Fibroblast of skin of left quadriceps (primary cell): ENCODE data around the gene THSD7B.
"Not testable (repeated sequence)": the region's sequence is repeated elsewhere in the genome, so short reads cannot be mapped to it uniquely, and the experiment has no call there.

Experiments used
- DNase-seq, 2 experiments: peaks; one replicate each; pipeline ENCODE4 v3.0.0-alpha.2; 2013; ENCODE audit warnings: low read depth in 2 of 2

The THSD7B gene

GRCh38 chr2:137523931-137524330, 758.6 kb downstream of the THSD7B start:
- no peak for DNase-seq

GRCh38 chr2:137525132-137525531, 759.8 kb downstream of the THSD7B start:
- no peak for DNase-seq

GRCh38 chr2:137525641-137526190, 760.4 kb downstream of the THSD7B start:
- no peak for DNase-seq

- no peak for DNase-seq
Measured at GRCh38 chr2:137535897-137536296, 770.6 kb downstream of the THSD7B start.

GRCh38 chr2:137539336-137539735, 774.0 kb downstream of the THSD7B start:
- no peak for DNase-seq

GRCh38 chr2:137547842-137548241, 782.5 kb downstream of the THSD7B start:
- DNase-seq, result no peak

GRCh38 chr2:137566387-137566786, 801.0 kb downstream of the THSD7B start:
- no peak for DNase-seq

GRCh38 chr2:137570484-137570883, 805.1 kb downstream of the THSD7B start:
- DNase-seq, result no peak

GRCh38 chr2:137587834-137588233, 822.5 kb downstream of the THSD7B start:
- not testable (repeated sequence) for DNase-seq

- not testable (repeated sequence) for DNase-seq
Measured at GRCh38 chr2:137588578-137588977, 823.2 kb downstream of the THSD7B start.

- DNase-seq, result no peak
Measured at GRCh38 chr2:137590102-137590501, 824.8 kb downstream of the THSD7B start.

GRCh38 chr2:137607722-137608318, 842.5 kb downstream of the THSD7B start:
- DNase-seq, result no peak

- no peak for DNase-seq
Measured at GRCh38 chr2:137638932-137639331, 873.6 kb downstream of the THSD7B start.

- no peak for DNase-seq
Measured at GRCh38 chr2:137644731-137645130, 879.4 kb downstream of the THSD7B start.

GRCh38 chr2:137654046-137654445, 888.7 kb downstream of the THSD7B start:
- DNase-seq, result no peak

GRCh38 chr2:137655814-137656213, 890.5 kb downstream of the THSD7B start:
- DNase-seq, result no peak

GRCh38 chr2:137658433-137658832, 893.1 kb downstream of the THSD7B start:
- no peak for DNase-seq

GRCh38 chr2:137659616-137660015, 894.3 kb downstream of the THSD7B start:
- DNase-seq, result no peak

GRCh38 chr2:137670111-137670510, 904.8 kb downstream of the THSD7B start:
- DNase-seq, result no peak

- no peak for DNase-seq
Measured at GRCh38 chr2:137672989-137673552, 907.7 kb downstream of the THSD7B start.

- DNase-seq, result no peak
Measured at GRCh38 chr2:137674991-137675390, 909.6 kb downstream of the THSD7B start.

- DNase-seq, result no peak
Measured at GRCh38 chr2:137675584-137676327, 910.4 kb downstream of the THSD7B start.

- DNase-seq, result no peak
Measured at GRCh38 chr2:137676346-137676745, 911.0 kb downstream of the THSD7B start.
